WERI-Rb-1 (cell line): ENCODE data around the gene GNB1L.
A peak's percentile ranks its signal among the peaks of the same experiment; 100 is the strongest.

Experiments
- DNase-seq: peaks from one replicate; pipeline ENCODE4 v3.0.0-alpha.2; 2020
- H3K27ac ChIP-seq: fragments of 250-450 bp; sonication (Bioruptor Pico); 2 replicates; pipeline ENCODE4 v1.5.1; 2020; ENCODE audit warnings: mild to moderate bottlenecking, moderate library complexity
- H3K27me3 ChIP-seq: fragments of 250-450 bp; sonication (Bioruptor Pico); 2 replicates; pipeline ENCODE4 v1.5.1; 2021; ENCODE audit warnings: mild to moderate bottlenecking, low read depth, moderate library complexity; ENCODE audit not compliant: insufficient read depth, severe bottlenecking
- H3K36me3 ChIP-seq: fragments of 250-450 bp; sonication (Bioruptor Pico); 2 replicates; pipeline ENCODE4 v1.5.1; 2020; ENCODE audit warnings: mild to moderate bottlenecking, moderate library complexity
- H3K4me3 ChIP-seq: 2 replicates; pipeline ENCODE4 v1.5.1; 2011; ENCODE audit warnings: low read depth, mild to moderate bottlenecking, control low read depth, low read length
- H3K9me3 ChIP-seq: fragments of 250-450 bp; sonication (Bioruptor Pico); 2 replicates; pipeline ENCODE4 v1.5.1; 2021; ENCODE audit warnings: mild to moderate bottlenecking, moderate library complexity; ENCODE audit not compliant: severe bottlenecking
- TF ChIP-seq, protein P1 (sequence below): IDR thresholded peaks from 2 replicates; pipeline ENCODE4 v1.5.1; 2011; ENCODE audit warnings: low read depth, mild to moderate bottlenecking, control low read depth, inconsistent platforms, low read length

GNB1L gene, protein sequence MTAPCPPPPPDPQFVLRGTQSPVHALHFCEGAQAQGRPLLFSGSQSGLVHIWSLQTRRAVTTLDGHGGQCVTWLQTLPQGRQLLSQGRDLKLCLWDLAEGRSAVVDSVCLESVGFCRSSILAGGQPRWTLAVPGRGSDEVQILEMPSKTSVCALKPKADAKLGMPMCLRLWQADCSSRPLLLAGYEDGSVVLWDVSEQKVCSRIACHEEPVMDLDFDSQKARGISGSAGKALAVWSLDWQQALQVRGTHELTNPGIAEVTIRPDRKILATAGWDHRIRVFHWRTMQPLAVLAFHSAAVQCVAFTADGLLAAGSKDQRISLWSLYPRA

DNA sequence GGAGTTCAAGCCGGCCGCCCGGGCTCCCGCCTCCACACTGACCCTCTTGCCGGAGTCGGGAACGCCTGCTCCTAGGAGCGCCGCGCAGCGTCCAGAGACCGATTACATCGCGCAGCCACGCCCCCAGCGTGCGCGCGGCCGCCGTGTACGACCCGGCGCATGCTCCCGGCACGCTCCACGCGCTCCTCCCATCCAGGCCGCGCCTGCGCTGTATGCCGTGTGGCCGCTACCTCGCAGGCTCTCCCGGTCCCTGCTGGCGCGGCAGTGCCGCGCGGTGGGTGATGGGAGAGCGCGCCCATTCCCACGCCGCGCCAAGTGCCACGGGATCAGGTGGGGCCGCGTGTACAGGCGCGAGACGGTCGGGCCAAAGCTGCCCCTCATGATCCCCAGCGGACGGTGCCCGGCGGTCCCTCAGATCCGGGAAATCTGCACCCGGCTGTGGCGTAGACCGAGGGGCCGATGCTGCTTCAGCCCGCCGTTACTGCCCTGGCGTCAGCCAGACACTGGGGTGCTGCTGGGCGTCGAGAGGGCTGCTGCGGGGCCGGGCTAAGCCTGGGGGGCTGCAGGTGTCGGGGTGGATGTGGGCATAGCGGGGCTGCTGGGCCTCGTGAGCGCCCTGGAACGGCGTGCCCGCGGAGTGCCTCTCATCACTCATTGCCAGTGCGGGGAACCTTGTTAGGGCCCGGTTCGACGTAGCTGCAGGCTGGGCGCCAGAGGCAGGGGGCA lies at the start of gene GNB1L, which contains the start of gene RTL10:
Gene GNB1L (minus strand): TSS at position 97 of the 726 bp plus-strand sequence. CDS start 33,519 bp downstream, outside the sequence.
Gene RTL10 (minus strand): TSS at position 97 of the 726 bp plus-strand sequence. CDS start 2,613 bp downstream, outside the sequence.
- H3K36me3 ChIP-seq: peaks cover 34% of the 10 kb centered on the region
- TF ChIP-seq, protein P1, sequence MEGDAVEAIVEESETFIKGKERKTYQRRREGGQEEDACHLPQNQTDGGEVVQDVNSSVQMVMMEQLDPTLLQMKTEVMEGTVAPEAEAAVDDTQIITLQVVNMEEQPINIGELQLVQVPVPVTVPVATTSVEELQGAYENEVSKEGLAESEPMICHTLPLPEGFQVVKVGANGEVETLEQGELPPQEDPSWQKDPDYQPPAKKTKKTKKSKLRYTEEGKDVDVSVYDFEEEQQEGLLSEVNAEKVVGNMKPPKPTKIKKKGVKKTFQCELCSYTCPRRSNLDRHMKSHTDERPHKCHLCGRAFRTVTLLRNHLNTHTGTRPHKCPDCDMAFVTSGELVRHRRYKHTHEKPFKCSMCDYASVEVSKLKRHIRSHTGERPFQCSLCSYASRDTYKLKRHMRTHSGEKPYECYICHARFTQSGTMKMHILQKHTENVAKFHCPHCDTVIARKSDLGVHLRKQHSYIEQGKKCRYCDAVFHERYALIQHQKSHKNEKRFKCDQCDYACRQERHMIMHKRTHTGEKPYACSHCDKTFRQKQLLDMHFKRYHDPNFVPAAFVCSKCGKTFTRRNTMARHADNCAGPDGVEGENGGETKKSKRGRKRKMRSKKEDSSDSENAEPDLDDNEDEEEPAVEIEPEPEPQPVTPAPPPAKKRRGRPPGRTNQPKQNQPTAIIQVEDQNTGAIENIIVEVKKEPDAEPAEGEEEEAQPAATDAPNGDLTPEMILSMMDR: peak; percentile 20; the same call in 1 of the 2 replicates
- DNase-seq: peak; percentile 97

DNA sequence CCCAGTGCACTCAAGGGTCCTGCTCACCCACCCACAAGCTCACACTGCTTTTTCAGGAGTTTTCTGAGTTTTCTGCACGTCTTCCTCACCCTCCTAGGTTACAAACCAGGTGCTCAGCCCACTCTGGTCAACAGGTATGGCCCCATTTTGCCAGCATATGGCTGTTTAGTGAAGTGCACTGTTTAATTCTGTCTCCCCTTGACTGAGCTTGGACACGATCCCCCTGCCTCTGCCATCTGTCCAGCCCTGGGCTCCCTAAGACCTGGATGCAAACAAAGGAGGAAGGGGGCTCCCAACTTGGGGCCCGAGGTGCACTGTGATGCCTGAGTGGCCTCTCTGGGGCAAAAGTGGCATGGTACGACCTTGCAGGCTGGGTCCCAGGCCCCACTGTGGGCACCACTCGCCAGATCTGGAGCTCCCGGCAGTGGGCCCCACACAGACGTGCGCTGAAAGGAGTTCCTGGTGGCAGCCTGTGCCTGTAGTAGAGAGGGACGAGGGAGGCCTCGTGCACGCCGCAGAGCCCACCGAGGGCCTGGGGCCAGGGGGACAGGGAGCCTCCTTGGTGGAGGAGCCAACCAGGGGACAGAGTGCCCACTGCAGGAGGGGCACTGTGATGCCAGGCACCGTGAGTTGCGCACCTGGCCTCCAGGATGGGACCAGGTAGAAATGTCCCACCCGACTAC lies 49.6 kb upstream of the GNB1L start:
- Histone ChIP-seq H3K27me3 (no peaks in the 10 kb centered on the region), H3K36me3 (no peaks in the 10 kb centered on the region), H3K27ac (peak overlapping the region; percentile 91), H3K4me3 (no peak overlapping the region), H3K9me3 (no peaks in the 10 kb centered on the region)
- TF ChIP-seq, protein P1: no peak
- DNase-seq: peak; percentile 40

More for the DNA sequence above, at the start of gene GNB1L, which contains the start of gene RTL10:
- no peaks in the 10 kb centered on the region for H3K9me3 ChIP-seq
- H3K27me3 ChIP-seq: no peaks in the 10 kb centered on the region
- H3K27ac ChIP-seq: peak within 1 kb of the TSS; percentile 94
- H3K4me3 ChIP-seq: peak within 1 kb of the TSS; percentile 88

GRCh38 chr22:19903513-19903912 lies 48.8 kb upstream of the GNB1L start:
- H3K9me3 ChIP-seq: no peaks in the 10 kb centered on the region
- DNase-seq: no peak
- H3K4me3 ChIP-seq: no peak overlapping the region
- no peaks in the 10 kb centered on the region for H3K27me3 ChIP-seq
- peak overlapping the region; percentile 91 for H3K27ac ChIP-seq
- no peaks in the 10 kb centered on the region for H3K36me3 ChIP-seq
- TF ChIP-seq, protein P1: no peak

DNA sequence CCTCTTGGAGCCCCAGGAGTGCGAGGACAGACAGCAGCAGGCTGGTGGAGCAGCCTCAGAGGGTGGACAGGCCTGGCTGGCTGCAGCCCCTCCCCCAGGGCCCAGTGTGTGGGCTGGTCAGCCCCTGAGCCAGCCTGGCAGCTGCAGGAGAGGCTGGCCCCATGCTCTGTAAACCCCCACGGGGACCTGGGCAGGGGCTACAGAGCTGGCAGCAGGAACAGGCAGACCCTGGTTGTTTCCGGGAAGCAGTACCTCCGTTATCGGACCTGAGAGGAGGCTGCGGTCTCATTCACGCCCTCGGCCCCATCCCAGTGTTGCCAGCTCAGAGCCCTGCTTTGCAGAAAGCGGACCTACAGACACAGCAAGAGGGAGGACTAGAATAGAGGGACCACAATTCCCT lies 48.4 kb upstream of the GNB1L start:
- Histone ChIP-seq H3K27ac (peak overlapping the region; percentile 91), H3K27me3 (no peaks in the 10 kb centered on the region)
- peak; percentile 63 for DNase-seq

GRCh38 chr22:19902245-19902715 lies 47.6 kb upstream of the GNB1L start:
- peak; percentile 75 for DNase-seq
- no peak overlapping the region for H3K4me3 ChIP-seq
- H3K36me3 ChIP-seq: no peaks in the 10 kb centered on the region; the same call in 1 of the 2 replicates
- peak overlapping the region; percentile 91 for H3K27ac ChIP-seq
- no peaks in the 10 kb centered on the region for H3K27me3 ChIP-seq
- TF ChIP-seq, protein P1: no peak
- H3K9me3 ChIP-seq: no peaks in the 10 kb centered on the region

More for the DNA sequence above, 48.4 kb upstream of the GNB1L start:
- Histone ChIP-seq H3K4me3 (no peak overlapping the region), H3K36me3 (no peaks in the 10 kb centered on the region), H3K9me3 (no peaks in the 10 kb centered on the region)
- TF ChIP-seq, protein P1: no peak
